ENCODE results near the gene ABLIM1.

The ABLIM1 gene

GRCh38 chr10:114499116-114499515 is 159.0 kb downstream of the ABLIM1 start (continued):
- TF ChIP-seq SP2 (tag by site-specific recombination; IDR thresholded peaks at IDR 0.05) (no peak), ZNF175 (tag by site-specific recombination; IDR thresholded peaks at IDR 0.05) (no peak), ZNF362 (tag by site-specific recombination; IDR thresholded peaks at IDR 0.05) (no peak), TCF7L2 (IDR thresholded peaks at IDR 0.05; ENCODE audit: borderline replicate concordance, low read depth, low read length) (no peak), PATZ1 (tag by site-specific recombination; IDR thresholded peaks at IDR 0.05) (no peak), ZNF596 (tag by site-specific recombination; IDR thresholded peaks at IDR 0.05) (no peak)

GRCh38 chr10:114498413-114499111 is 159.5 kb downstream of the ABLIM1 start:
- ChIA-PET POLR2A (no interaction called here), CTCF (interaction anchor here (0.9 to 1.2 kb wide), 4 partner anchors 8 to 288 kb away, joined by 3 to 5 read pairs (median 4); no protein-coding TSS in a partner anchor)
- Histone ChIP-seq H3K36me3 (ENCODE audit: control insufficient read depth in 2 of 2, insufficient read depth in 1 of 2, low read length in 2 of 2) (peaks cover 0 to 3% of the 10 kb centered on the region in 2 experiments; a peak in 1 of 3 replicates), H3K4me3 (ENCODE audit: low read depth, low read length) (no peak overlapping the region), H3K27ac (ENCODE audit: extremely low read depth, low read depth, low read length) (no peak overlapping the region), H3K9me3 (ENCODE audit: control insufficient read depth, insufficient read depth, low read depth, low read length) (no peaks in the 10 kb centered on the region), H3K4me1 (ENCODE audit: control insufficient read depth, insufficient read depth, low read length) (no peaks in the 10 kb centered on the region)
- TF ChIP-seq ZBTB6 (tag by site-specific recombination; IDR thresholded peaks at IDR 0.05) (no peak), ZNF202 (tag by site-specific recombination; IDR thresholded peaks at IDR 0.05; ENCODE audit: borderline replicate concordance) (no peak), YY1 (tag by site-specific recombination; IDR thresholded peaks at IDR 0.05) (no peak), FEZF1 (tag by site-specific recombination; IDR thresholded peaks at IDR 0.05) (no peak), ZNF76 (tag by site-specific recombination; IDR thresholded peaks at IDR 0.05; ENCODE audit: borderline replicate concordance, low read depth) (no peak), ZNF174 (tag by site-specific recombination; IDR thresholded peaks at IDR 0.05) (no peak), ZNF138 (tag by site-specific recombination; IDR thresholded peaks at IDR 0.05; ENCODE audit: borderline replicate concordance) (no peak), PRDM6 (tag by site-specific recombination; IDR thresholded peaks at IDR 0.05) (no peak), ZNF521 (tag by site-specific recombination; IDR thresholded peaks at IDR 0.05) (no peak), TRIM28 (IDR thresholded peaks at IDR 0.05; ENCODE audit: borderline replicate concordance, low read length) (no peak), ZBTB44 (tag by site-specific recombination; IDR thresholded peaks at IDR 0.05) (no peak)
